GM12892 (cell line): ENCODE data around the gene PTPRN2.

Source experiments
- POLR2A ChIP-seq: IDR thresholded peaks from 2 replicates; pipeline ENCODE4 v1.6.1; 2011; ENCODE audit warnings: low read depth, low read length, control low read depth
- POLR2AphosphoS5 ChIP-seq: IDR thresholded peaks from 2 replicates; pipeline ENCODE4 v1.6.1; 2011; ENCODE audit warnings: low read depth, low read length, control low read depth

DNA sequence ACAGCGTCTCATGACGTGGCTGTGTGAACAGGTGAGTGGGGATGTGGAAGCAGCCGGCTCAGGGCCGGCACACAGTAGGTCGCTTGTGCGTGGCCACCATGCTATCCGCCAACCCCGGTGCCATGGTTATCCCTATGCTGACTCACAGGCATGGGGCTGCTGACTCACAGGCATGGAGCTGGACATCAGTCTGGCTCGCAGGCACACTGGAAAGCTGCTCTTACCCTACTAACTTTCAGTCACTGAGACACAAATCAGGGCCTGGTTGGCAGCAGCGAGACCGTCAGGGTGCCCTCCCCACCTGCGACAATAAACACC lies 341.9 kb downstream of the PTPRN2 start:
- TF ChIP-seq POLR2A: no peak
- TF ChIP-seq POLR2AphosphoS5: no peak
